CD14-positive monocyte (primary cell): ENCODE results near the gene HADHA. TPM values are rescaled to one million over a fixed set of nuclear protein-coding genes. Genes with fewer than 3 reads are reported as not detected.
A peak's percentile ranks its signal among the peaks of the same experiment; 100 is the strongest.

ENCODE experiments used
- DNase-seq, 3 donors: peaks; one replicate each; pipeline ENCODE4 v3.0.0-alpha.2; 2011 to 2022
- H2AFZ ChIP-seq: 2 replicates; pipeline ENCODE4 v1.6.0; 2012; ENCODE audit warnings: mild to moderate bottlenecking, low read depth, low read length, inconsistent platforms; ENCODE audit not compliant: insufficient read depth, poor library complexity, severe bottlenecking
- H3K27ac ChIP-seq, 2 donors: 1 replicate in 1 of 2; 2 replicates in 1 of 2; pipeline ENCODE4 v1.5.1; 2012 to 2013; ENCODE audit warnings: low read length in 2 of 2, control low read depth in 1 of 2, inconsistent platforms in 1 of 2, low read depth in 1 of 2, mild to moderate bottlenecking in 1 of 2
- H3K27me3 ChIP-seq, 2 donors: one replicate each; pipeline versions ENCODE4 v1.6.0 to v1.6.1; 2011 to 2013; ENCODE audit warnings: low read length in 2 of 2; ENCODE audit not compliant: control insufficient read depth in 2 of 2, insufficient read depth in 2 of 2
- H3K36me3 ChIP-seq, 2 donors: replicated peaks in 1 of 2; 1 replicate in 1 of 2; 2 replicates in 1 of 2; pipeline versions ENCODE4 v1.5.1 to v1.6.1; 2012 to 2013; ENCODE audit warnings: low read length in 2 of 2, control low read depth in 1 of 2, inconsistent platforms in 1 of 2, mild to moderate bottlenecking in 1 of 2; ENCODE audit not compliant: insufficient read depth in 2 of 2, control insufficient read depth in 1 of 2
- H3K4me1 ChIP-seq, 2 donors: 1 replicate in 1 of 2; 2 replicates in 1 of 2; pipeline versions ENCODE4 v1.5.1 to v1.6.1; 2012 to 2013; ENCODE audit warnings: low read length in 2 of 2, control low read depth in 1 of 2, inconsistent platforms in 1 of 2, mild to moderate bottlenecking in 1 of 2, moderate library complexity in 1 of 2; ENCODE audit not compliant: insufficient read depth in 2 of 2, control insufficient read depth in 1 of 2
- H3K4me2 ChIP-seq: replicated peaks from 2 replicates; pipeline ENCODE3; 2012; ENCODE audit warnings: low read length, moderate library complexity, mild to moderate bottlenecking; ENCODE audit not compliant: poor library complexity, severe bottlenecking; ENCODE audit errors: extremely low read depth
- H3K4me3 ChIP-seq, 3 experiments: fragments of 200-600 bp in 1 of 3; sonication (generic) in 1 of 3; replicated peaks in 1 of 3; 1 replicate in 2 of 3; 2 replicates in 1 of 3; pipeline ENCODE4 v1.5.1; 2011 to 2013; ENCODE audit warnings: low read length in 3 of 3, mild to moderate bottlenecking in 3 of 3, control low read depth in 2 of 3, low read depth in 2 of 3, inconsistent platforms in 1 of 3, moderate library complexity in 1 of 3
- H3K79me2 ChIP-seq: 2 replicates; pipeline ENCODE4 v1.6.0; 2012; ENCODE audit warnings: mild to moderate bottlenecking, control low read depth, inconsistent platforms, low read length, moderate library complexity; ENCODE audit not compliant: insufficient read depth
- H3K9ac ChIP-seq: 2 replicates; pipeline ENCODE4 v1.6.0; 2017; ENCODE audit warnings: low read length, mild to moderate bottlenecking; ENCODE audit not compliant: insufficient read depth, poor library complexity, severe bottlenecking
- H3K9me3 ChIP-seq, 2 donors: replicated peaks in 1 of 2; 1 replicate in 1 of 2; 2 replicates in 1 of 2; pipeline versions ENCODE4 v1.5.1 to v1.6.1; 2012 to 2013; ENCODE audit warnings: low read length in 2 of 2, control low read depth in 1 of 2; ENCODE audit not compliant: control insufficient read depth in 1 of 2, insufficient read depth in 1 of 2
- H4K20me1 ChIP-seq: 2 replicates; pipeline ENCODE4 v1.6.0; 2012; ENCODE audit warnings: mild to moderate bottlenecking, low read length, control low read depth, moderate library complexity; ENCODE audit not compliant: insufficient read depth
- H3K27ac Mint-ChIP-seq, 7 donors: one replicate each; pipeline ENCODE4 v1.8.0; 2020; ENCODE audit warnings: mild to moderate bottlenecking in 7 of 7, mixed read lengths in 7 of 7, moderate library complexity in 6 of 7, inconsistent platforms in 2 of 7
- H3K27me3 Mint-ChIP-seq, 3 donors: one replicate each; pipeline ENCODE4 v1.8.0; 2021 to 2022; ENCODE audit warnings: low read depth in 3 of 3, mild to moderate bottlenecking in 3 of 3, mixed read lengths in 3 of 3, moderate library complexity in 3 of 3, inconsistent platforms in 1 of 3
- H3K36me3 Mint-ChIP-seq, 2 donors: one replicate each; pipeline ENCODE4 v1.8.0; 2020; ENCODE audit warnings: mixed read lengths in 2 of 2, inconsistent platforms in 1 of 2, mild to moderate bottlenecking in 1 of 2
- H3K4me1 Mint-ChIP-seq: one replicate; pipeline ENCODE4 v1.8.0; 2020; ENCODE audit warnings: mild to moderate bottlenecking, mixed read lengths
- H3K4me3 Mint-ChIP-seq, 2 donors: one replicate each; pipeline ENCODE4 v1.8.0; 2020; ENCODE audit warnings: mild to moderate bottlenecking in 2 of 2, mixed read lengths in 2 of 2, moderate library complexity in 1 of 2
- H3K9me3 Mint-ChIP-seq, 7 donors: one replicate each; pipeline ENCODE4 v1.8.0; 2020 to 2022; ENCODE audit warnings: mixed read lengths in 7 of 7, mild to moderate bottlenecking in 6 of 7, moderate library complexity in 6 of 7, inconsistent platforms in 2 of 7
- WGBS: methylation state at CpG from one replicate; pipeline ENCODE4 v1.1.5; 2013; ENCODE audit warnings: missing lambda C conversion rate; ENCODE audit not compliant: insufficient coverage; 5-methylcytosine and 5-hydroxymethylcytosine counted together
- intact Hi-C, 2 donors: fragments of 100-400 bp; cut with micrococcal nuclease; formaldehyde crosslinking; loops; one replicate each; pipeline versions ENCODE4 v1.15.0 to v1.15.1; 2023
- polyA plus RNA-seq, 3 donors: library from polyadenylated mRNA; depleted of rRNA in 1 of 3; unstranded in 2 of 3; stranded (reverse) in 1 of 3; fragments of 300-500 nt in 2 of 3; fragments of >200 nt in 1 of 3; fragmentation: Illumina TruSeq in 2 of 3; gene quantifications; 1 replicate in 2 of 3; 2 replicates in 1 of 3; pipeline ENCODE4 v1.2.3, GENCODE V29; 2012 to 2021
- TF ChIP-seq, protein P1 (sequence below): fragments of 200-600 bp; IDR thresholded peaks from one replicate; pipeline ENCODE4 v1.8.0; 2022; ENCODE audit warnings: antibody characterized with exemption, mild to moderate bottlenecking

The HADHA gene
- polyA plus RNA-seq, 3 donors = 60.2 to 187 (median 155) TPM

- TF ChIP-seq, protein P1, sequence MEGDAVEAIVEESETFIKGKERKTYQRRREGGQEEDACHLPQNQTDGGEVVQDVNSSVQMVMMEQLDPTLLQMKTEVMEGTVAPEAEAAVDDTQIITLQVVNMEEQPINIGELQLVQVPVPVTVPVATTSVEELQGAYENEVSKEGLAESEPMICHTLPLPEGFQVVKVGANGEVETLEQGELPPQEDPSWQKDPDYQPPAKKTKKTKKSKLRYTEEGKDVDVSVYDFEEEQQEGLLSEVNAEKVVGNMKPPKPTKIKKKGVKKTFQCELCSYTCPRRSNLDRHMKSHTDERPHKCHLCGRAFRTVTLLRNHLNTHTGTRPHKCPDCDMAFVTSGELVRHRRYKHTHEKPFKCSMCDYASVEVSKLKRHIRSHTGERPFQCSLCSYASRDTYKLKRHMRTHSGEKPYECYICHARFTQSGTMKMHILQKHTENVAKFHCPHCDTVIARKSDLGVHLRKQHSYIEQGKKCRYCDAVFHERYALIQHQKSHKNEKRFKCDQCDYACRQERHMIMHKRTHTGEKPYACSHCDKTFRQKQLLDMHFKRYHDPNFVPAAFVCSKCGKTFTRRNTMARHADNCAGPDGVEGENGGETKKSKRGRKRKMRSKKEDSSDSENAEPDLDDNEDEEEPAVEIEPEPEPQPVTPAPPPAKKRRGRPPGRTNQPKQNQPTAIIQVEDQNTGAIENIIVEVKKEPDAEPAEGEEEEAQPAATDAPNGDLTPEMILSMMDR = peak; percentile 42
- no peak overlapping the region for H3K27ac Mint-ChIP-seq
- no peak overlapping the region for H2AFZ ChIP-seq
- H3K27me3 ChIP-seq = no peaks in the 10 kb centered on the region
- H3K9me3 Mint-ChIP-seq = no peaks in the 10 kb centered on the region
- no peak overlapping the region for H3K9ac ChIP-seq
- H3K27ac ChIP-seq = no peak overlapping the region
- DNase-seq = no peak
- no peak overlapping the region for H3K4me3 ChIP-seq
- H4K20me1 ChIP-seq = peaks cover 37% of the 10 kb centered on the region
- peaks cover 34% of the 10 kb centered on the region for H3K79me2 ChIP-seq
- no peaks in the 10 kb centered on the region for H3K9me3 ChIP-seq
- intact Hi-C loops = no loop called here
- H3K27me3 Mint-ChIP-seq = no peaks in the 10 kb centered on the region
- H3K36me3 ChIP-seq = peaks cover 83 to 88% of the 10 kb centered on the region in 2 donors
- H3K36me3 Mint-ChIP-seq = peaks cover 70 to 93% of the 10 kb centered on the region in 2 donors
- WGBS = 99% methylated on average over 8 of the region's 9 CpGs
- peaks cover 17% of the 10 kb centered on the region for H3K4me1 Mint-ChIP-seq
- H3K4me3 Mint-ChIP-seq = no peak overlapping the region
- H3K4me1 ChIP-seq = peaks cover 2 to 15% of the 10 kb centered on the region in 2 donors
- no peak overlapping the region for H3K4me2 ChIP-seq
These were observed 9.3 kb downstream of the HADHA start for GRCh38 chr2:26235089-26235488.

DNA sequence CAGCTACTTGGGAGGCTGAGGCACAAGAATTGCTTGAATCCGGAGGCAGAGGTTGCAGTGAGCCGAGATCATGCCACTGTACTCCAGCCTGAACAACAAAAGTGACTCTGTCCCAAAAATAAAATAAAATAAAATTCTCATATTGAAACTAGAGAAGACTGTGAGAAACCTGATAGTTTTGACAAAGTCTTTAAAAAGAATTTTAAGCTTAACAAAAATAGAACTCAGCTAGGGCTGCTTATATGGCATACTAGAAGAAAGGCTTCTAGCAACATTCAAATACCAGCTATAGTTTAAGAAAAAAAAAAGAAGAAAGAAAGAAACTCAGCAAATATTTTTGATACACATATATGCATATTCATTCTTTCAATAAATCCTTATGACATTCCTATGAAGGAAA lies 13.6 kb downstream of the HADHA start:
- no peaks in the 10 kb centered on the region for H3K4me1 ChIP-seq
- H3K4me2 ChIP-seq = no peak overlapping the region
- no peak overlapping the region for H3K9ac ChIP-seq
- Mint-ChIP-seq H3K36me3 (peaks cover 90 to 97% of the 10 kb centered on the region in 2 donors), H3K27ac (no peak overlapping the region), H3K27me3 (no peaks in the 10 kb centered on the region), H3K4me3 (no peak overlapping the region), H3K4me1 (no peaks in the 10 kb centered on the region), H3K9me3 (peaks cover 0 to 4% (median 0%) of the 10 kb centered on the region in 7 donors)
- DNase-seq = no peak
- no peak overlapping the region for H3K27ac ChIP-seq
- H3K79me2 ChIP-seq = peaks cover 9% of the 10 kb centered on the region
- no peak overlapping the region for H3K4me3 ChIP-seq
- peaks cover 97 to 100% of the 10 kb centered on the region in 2 donors for H3K36me3 ChIP-seq
- H3K9me3 ChIP-seq = no peaks in the 10 kb centered on the region
- H3K27me3 ChIP-seq = no peaks in the 10 kb centered on the region
- peaks cover 16% of the 10 kb centered on the region for H4K20me1 ChIP-seq
- TF ChIP-seq, protein P1 = no peak
- no CpG with 5 or more reads among the region's 2 CpGs for WGBS
- intact Hi-C loops = no loop called here
- H2AFZ ChIP-seq = no peak overlapping the region
